HG02981 (cell line): ENCODE results near the gene USP30.

ENCODE experiments used
- ATAC-seq: cut with Tn5 transposase; IDR thresholded peaks from one replicate; pipeline ENCODE4 v1.9.1; 2021; ENCODE audit warnings: mild to moderate bottlenecking, moderate library complexity; ENCODE audit not compliant: unreplicated experiment

The USP30 gene

DNA sequence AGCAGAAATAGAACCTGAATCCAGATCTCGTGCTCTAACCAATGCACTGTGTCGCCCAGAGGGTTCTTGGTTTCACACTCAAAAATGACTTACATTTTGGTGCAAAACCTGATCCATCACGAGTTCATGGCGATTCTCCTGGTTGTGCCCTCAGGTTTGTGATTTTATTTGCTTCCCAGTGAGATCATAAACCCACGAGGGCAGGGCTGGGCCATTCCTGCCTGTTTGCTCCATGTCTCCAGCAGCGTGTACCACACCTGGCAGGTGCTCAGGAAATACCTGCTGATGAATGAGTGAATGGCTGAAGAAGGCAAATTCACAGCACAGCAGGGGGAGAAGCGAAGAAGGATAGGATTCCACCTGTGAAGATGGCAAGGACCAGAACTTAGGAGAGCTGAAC, 73.4 kb downstream of the USP30 start:
- no peak for ATAC-seq

DNA sequence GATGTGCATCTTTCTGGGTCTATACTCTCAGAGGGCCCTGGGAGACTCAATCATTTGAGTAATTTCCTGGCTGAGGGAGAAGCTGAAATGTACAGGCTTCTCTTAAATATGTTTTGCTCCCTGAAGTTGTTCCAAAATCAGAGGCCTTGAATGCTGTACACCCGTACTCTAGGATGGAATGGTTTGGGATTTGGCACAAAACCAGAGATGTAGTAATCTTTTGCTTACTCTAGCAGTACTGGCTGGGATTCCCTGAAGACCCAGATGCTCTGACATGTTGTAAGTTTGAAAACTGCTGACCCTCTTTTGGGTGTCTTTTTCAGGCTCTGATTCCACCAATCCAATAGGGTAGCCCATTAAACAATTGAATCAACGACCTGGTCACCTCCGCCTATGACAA, 74.4 kb downstream of the USP30 start:
- no peak for ATAC-seq

DNA sequence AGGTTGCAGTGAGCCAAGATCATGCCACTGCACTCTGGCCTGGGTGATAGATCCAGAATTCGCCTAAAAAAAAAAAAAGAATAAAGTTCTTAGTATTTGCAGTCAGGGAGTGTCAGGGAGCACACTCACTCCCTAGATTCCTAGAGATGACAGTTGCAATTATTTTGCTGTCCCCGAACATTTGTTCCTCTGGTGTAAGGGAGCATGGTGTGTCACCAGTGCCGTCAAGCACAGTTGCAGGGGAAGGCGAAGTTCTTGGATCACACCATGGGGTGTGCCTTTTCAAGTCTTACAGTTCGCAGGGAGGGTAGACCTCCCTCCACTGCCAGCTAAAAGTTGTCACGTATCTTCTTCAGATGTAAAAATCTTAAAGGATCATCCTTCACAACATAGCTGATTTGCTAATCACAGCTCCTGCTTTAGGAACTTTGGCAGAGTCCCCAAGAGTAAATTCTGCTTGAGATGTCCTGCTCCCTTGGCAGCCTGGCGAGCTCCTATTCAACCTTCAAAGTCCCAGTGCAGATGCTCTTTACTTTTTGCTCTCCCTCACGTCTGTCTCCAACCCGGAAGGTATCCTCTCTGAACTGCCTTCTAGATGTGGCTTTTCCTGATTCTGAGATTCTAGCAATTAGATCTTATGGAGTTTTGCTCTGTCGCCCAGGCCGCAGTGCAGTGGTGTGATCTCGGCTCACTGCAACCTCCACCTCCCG, 75.3 kb downstream of the USP30 start:
- ATAC-seq = no peak

DNA sequence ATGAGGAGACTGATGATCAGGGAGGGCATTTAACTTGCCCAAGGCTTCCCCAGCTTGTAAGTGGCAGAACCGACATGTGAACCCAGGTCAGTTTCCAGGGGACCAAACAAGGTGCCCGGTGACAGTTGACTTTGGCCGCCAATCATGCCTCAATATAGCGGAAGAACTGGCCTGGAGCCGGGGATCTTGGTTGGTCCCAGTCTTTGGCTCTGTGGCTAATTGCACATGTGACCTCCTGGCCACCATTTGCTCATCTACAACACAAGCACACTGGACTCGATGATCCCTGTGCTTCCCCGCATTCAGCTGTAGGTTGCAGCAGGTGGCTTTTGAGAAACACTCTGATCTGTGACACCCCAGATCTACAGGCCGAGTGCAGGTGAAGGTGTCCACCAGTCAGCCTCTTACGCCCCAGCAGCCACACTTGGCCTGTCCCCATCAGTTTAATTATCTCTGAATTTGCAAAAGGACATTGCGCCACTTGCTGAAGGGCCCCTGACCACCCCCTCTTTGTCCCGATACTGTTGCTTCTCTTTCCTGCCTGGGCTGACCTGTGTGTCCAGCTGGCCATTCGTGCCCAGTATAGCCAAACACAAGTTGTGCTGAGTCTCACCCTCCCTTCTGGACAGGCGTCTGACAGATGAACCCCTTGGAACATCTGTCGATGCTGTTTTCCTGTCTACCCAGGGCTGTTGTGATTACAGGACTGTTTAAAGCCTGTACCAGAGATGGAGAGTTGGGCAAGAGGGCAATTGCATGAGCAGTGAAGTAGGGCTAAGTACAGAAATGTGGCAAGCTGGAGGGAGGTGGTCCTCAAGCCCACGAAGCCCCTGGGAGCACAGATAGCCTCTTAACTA, 78.1 kb downstream of the USP30 start:
- ATAC-seq = no peak

DNA sequence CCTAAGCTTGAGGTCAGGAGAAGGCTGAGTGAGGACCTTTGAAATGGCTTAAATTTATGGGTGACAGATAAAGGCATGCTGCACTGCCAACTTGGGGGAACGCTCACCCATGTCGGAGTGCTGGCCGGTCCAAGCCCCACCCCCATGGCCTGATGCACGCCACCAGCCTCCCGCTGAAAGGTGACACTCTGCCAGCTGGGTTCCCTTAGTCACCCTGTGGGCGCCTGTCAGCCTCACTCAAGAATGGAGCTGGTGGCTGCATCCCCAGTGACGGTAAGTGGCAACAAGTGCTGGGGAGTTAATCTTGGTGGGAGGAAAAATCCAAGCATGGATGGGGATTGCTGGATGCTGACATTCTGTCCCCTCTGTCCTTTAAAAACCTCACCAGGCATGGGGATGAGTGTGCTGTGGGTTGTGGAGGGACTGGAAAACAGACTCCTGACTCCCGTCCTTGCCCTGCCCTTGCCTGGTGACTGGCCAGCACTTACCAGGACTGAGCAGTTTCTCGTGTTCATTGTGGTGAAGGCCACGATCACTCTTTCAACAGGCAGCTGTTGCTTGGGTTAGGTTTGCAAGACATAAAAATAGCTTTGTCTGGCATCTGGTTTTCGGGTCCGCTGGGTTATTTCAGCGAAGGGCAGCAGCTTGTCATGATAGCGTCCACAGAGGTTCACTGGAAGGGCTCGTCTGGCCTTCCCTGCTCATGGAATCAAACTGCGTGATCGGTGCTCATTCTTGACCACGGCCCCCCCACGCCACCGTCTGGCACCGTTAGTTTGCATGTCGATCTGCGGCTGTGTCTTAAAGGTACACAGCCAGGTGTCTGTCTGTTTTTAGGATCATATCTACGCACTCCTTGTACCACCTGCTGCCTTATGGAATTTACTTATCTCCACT, 79.0 kb downstream of the USP30 start:
- ATAC-seq = no peak

DNA sequence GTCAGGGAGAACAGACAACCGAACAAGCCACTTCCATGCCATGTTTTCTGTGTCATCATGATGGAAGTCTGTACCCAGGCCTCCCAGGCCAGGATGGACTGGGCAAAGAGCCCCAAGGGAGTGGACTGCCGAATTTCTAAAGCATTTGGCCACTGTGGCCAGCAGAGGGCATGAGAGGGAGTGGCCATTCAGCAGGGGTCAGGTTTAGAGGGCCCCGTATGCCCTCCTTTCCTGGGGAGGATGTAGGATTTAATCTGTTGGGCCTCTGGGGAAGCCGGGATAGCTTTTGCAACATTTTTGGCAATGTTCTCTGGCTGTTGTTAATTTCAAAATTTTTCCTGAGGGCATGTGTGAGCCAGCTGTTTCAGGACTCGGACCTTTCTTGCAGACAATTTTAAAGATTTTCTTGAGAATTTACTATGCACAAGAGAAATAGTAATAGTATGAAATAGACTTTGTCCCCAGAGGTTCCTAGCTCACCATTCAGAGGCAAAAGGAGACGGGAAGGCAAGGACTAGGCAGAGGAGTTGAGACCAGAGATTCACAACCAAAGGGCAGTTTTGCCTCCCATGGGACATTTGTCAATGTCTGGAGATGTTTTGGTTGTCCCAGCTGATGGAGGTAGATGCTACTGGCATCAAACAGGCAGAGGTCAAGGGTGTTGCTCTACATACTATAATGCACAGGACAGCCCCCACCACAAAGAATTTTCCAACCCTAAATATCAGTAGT, 82.0 kb downstream of the USP30 start:
- ATAC-seq = no peak

DNA sequence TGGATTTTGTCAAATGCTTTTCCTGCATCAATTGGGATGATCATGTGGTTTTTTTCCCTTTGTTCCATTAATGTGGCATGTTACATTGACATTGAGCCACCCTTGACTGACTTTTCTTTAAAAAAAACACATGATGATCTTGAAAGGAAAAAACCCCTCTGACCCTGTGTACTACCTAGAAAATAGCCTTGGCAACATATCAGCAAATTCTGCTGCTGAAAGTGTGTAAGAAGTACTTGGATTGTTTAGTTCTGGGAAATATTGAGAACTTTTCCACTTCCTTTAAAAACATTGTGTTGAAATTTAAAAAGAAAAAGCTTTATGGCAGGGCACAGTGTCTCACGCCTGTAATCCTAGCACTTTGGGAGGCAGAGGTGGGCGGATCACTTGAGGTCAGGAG, 84.7 kb downstream of the USP30 start:
- no peak for ATAC-seq
